SK-N-SH treated with all-trans-retinoic acid at 6 μM for 48 hours (cell line): Measurements from ENCODE around the gene LCN6.
"Not testable (repeated sequence)": the region's sequence is repeated elsewhere in the genome, so short reads cannot be mapped to it uniquely, and the experiment has no call there.

Experiments
- ATAC-seq: fragments of 200-7000 bp; cut with Tn5 transposase; 3 replicates; pipeline ENCODE4 v1.9.1; 2020; ENCODE audit warnings: mild to moderate bottlenecking, moderate library complexity
- ARNTL ChIP-seq: fragments of 450-650 bp; formaldehyde crosslinking; IDR thresholded peaks from 2 replicates; pipeline ENCODE4 v1.5.0; 2020; ENCODE audit warnings: low read depth, mild to moderate bottlenecking, moderate library complexity, borderline replicate concordance
- BACH2 ChIP-seq: fragments of 250-450 bp; sonication (Bioruptor Pico); IDR thresholded peaks from 2 replicates; pipeline ENCODE4 v1.9.0; 2021; ENCODE audit warnings: mild to moderate bottlenecking, borderline replicate concordance
- CREB5 ChIP-seq: fragments of 250-450 bp; sonication (Bioruptor Pico); IDR thresholded peaks from 2 replicates; pipeline ENCODE4 v1.5.1; 2020; ENCODE audit warnings: low read depth, mild to moderate bottlenecking, moderate library complexity
- CSDC2 ChIP-seq: fragments of 250-450 bp; sonication (Bioruptor Pico); IDR thresholded peaks from 2 replicates; pipeline ENCODE4 v1.5.0; 2020; ENCODE audit warnings: mild to moderate bottlenecking, moderate library complexity
- CSRNP3 ChIP-seq: fragments of 250-450 bp; sonication (Bioruptor Pico); IDR thresholded peaks from 2 replicates; pipeline ENCODE4 v1.5.1; 2021; ENCODE audit warnings: mild to moderate bottlenecking, moderate library complexity
- ESRRG ChIP-seq: fragments of 250-450 bp; sonication (Bioruptor Pico); IDR thresholded peaks from 2 replicates; pipeline ENCODE4 v1.6.1; 2021; ENCODE audit warnings: mild to moderate bottlenecking
- GLIS3 ChIP-seq: fragments of 250-450 bp; sonication (Bioruptor Pico); IDR thresholded peaks from 2 replicates; pipeline ENCODE4 v1.5.0; 2020; ENCODE audit warnings: mild to moderate bottlenecking, moderate library complexity
- ISL1 ChIP-seq: fragments of 250-450 bp; sonication (Bioruptor Pico); IDR thresholded peaks from 2 replicates; pipeline ENCODE4 v2.1.2; 2022; ENCODE audit warnings: mild to moderate bottlenecking, moderate library complexity
- OSR1 ChIP-seq: fragments of 250-450 bp; sonication (Bioruptor Pico); IDR thresholded peaks from 2 replicates; pipeline ENCODE4 v1.8.0; 2022; ENCODE audit warnings: moderate library complexity, mild to moderate bottlenecking, inconsistent platforms
- PATZ1 ChIP-seq: fragments of 250-450 bp; sonication (Bioruptor Pico); IDR thresholded peaks from 2 replicates; pipeline ENCODE4 v1.8.0; 2020; ENCODE audit warnings: mild to moderate bottlenecking, moderate library complexity, borderline replicate concordance
- POU6F1 ChIP-seq: fragments of 250-450 bp; sonication (Bioruptor Pico); IDR thresholded peaks from 2 replicates; pipeline ENCODE4 v1.8.0; 2021; ENCODE audit warnings: low read depth, mild to moderate bottlenecking, moderate library complexity, borderline replicate concordance
- PPARA ChIP-seq: fragments of 250-450 bp; sonication (Bioruptor Pico); IDR thresholded peaks from 2 replicates; pipeline ENCODE4 v1.5.0; 2020; ENCODE audit warnings: mild to moderate bottlenecking, borderline replicate concordance
- RARB ChIP-seq: fragments of 250-450 bp; sonication (Bioruptor Pico); IDR thresholded peaks from 2 replicates; pipeline ENCODE4 v1.8.0; 2021; ENCODE audit warnings: mild to moderate bottlenecking, moderate library complexity
- SNAI2 ChIP-seq: fragments of 250-450 bp; sonication (Bioruptor Pico); IDR thresholded peaks from 2 replicates; pipeline ENCODE4 v1.5.0; 2020; ENCODE audit warnings: mild to moderate bottlenecking, moderate library complexity
- TCF4 ChIP-seq: fragments of 250-450 bp; sonication (Bioruptor Pico); IDR thresholded peaks from 2 replicates; pipeline ENCODE4 v1.8.0; 2021; ENCODE audit warnings: mild to moderate bottlenecking, moderate library complexity, borderline replicate concordance
- TOX ChIP-seq: fragments of 250-450 bp; sonication (Bioruptor Pico); IDR thresholded peaks from 2 replicates; pipeline ENCODE4 v1.8.0; 2021; ENCODE audit warnings: mild to moderate bottlenecking, moderate library complexity, borderline replicate concordance
- TSHZ2 ChIP-seq: fragments of 250-450 bp; sonication (Bioruptor Pico); IDR thresholded peaks from 2 replicates; pipeline ENCODE4 v1.5.0; 2020; ENCODE audit warnings: mild to moderate bottlenecking, moderate library complexity
- ZC3H10 ChIP-seq: fragments of 250-450 bp; sonication (Bioruptor Pico); IDR thresholded peaks from 2 replicates; pipeline ENCODE4 v1.5.1; 2021; ENCODE audit warnings: mild to moderate bottlenecking, moderate library complexity
- ZFP3 ChIP-seq: fragments of 250-450 bp; sonication (Bioruptor Pico); IDR thresholded peaks from 2 replicates; pipeline ENCODE4 v1.5.0; 2020; ENCODE audit warnings: mild to moderate bottlenecking, moderate library complexity
- ZFP30 ChIP-seq: fragments of 450-650 bp; formaldehyde crosslinking; IDR thresholded peaks from 2 replicates; pipeline ENCODE4 v1.5.0; 2022; ENCODE audit warnings: mild to moderate bottlenecking, moderate library complexity
- ZNF565 ChIP-seq: fragments of 450-650 bp; formaldehyde crosslinking; conservative IDR thresholded peaks from 2 replicates; pipeline ENCODE4 v1.5.0; 2020; ENCODE audit warnings: low read depth, mild to moderate bottlenecking, moderate library complexity
- ZNF70 ChIP-seq: fragments of 450-650 bp; formaldehyde crosslinking; IDR thresholded peaks from 2 replicates; pipeline ENCODE4 v1.5.0; 2020; ENCODE audit warnings: mild to moderate bottlenecking, moderate library complexity
- ZNF8 ChIP-seq: fragments of 450-650 bp; formaldehyde crosslinking; IDR thresholded peaks from 2 replicates; pipeline ENCODE4 v1.5.0; 2020; ENCODE audit warnings: mild to moderate bottlenecking, moderate library complexity

The LCN6 gene

GRCh38 chr9:136707011-136707410 is 41.3 kb downstream of the LCN6 start:
- no peak for TF ChIP-seq CSDC2 (CRISPR knock-in tag)
- TF ChIP-seq POU6F1 (CRISPR knock-in tag): no peak
- no peak for TF ChIP-seq PATZ1 (CRISPR knock-in tag)
- TF ChIP-seq ZFP30 (CRISPR knock-in tag): no peak
- no peak for TF ChIP-seq ISL1 (CRISPR knock-in tag)
- TF ChIP-seq TSHZ2 (CRISPR knock-in tag): no peak
- no peak for TF ChIP-seq ZNF8 (CRISPR knock-in tag)
- TF ChIP-seq TOX (CRISPR knock-in tag): no peak
- no peak for TF ChIP-seq RARB (CRISPR knock-in tag)
- no peak for TF ChIP-seq ZNF565 (CRISPR knock-in tag)
- TF ChIP-seq ZC3H10: no peak
- no peak for TF ChIP-seq SNAI2 (CRISPR knock-in tag)
- no peak for TF ChIP-seq ZFP3 (CRISPR knock-in tag)
- no peak for TF ChIP-seq CREB5 (CRISPR knock-in tag)
- TF ChIP-seq OSR1: no peak
- ATAC-seq: no peak

- no peak; the same call in 1 of the 3 replicates for ATAC-seq
- TF ChIP-seq POU6F1 (CRISPR knock-in tag) (no peak), RARB (CRISPR knock-in tag) (no peak), SNAI2 (CRISPR knock-in tag) (no peak), TSHZ2 (CRISPR knock-in tag) (no peak), ARNTL (CRISPR knock-in tag) (no peak), ZFP3 (CRISPR knock-in tag) (no peak), BACH2 (CRISPR knock-in tag) (no peak), ESRRG (CRISPR knock-in tag) (no peak), CSDC2 (CRISPR knock-in tag) (no peak), ZNF70 (CRISPR knock-in tag) (no peak), GLIS3 (no peak), TOX (CRISPR knock-in tag) (no peak), OSR1 (no peak), CSRNP3 (CRISPR knock-in tag) (no peak), PPARA (CRISPR knock-in tag) (no peak), TCF4 (no peak), ZNF8 (CRISPR knock-in tag) (no peak), CREB5 (CRISPR knock-in tag) (no peak), ZC3H10 (no peak)
- TF ChIP-seq, all 23 proteins: peak for 0
Measured at GRCh38 chr9:136705564-136705963, 42.8 kb downstream of the LCN6 start.

- not testable (repeated sequence) for ATAC-seq
Measured at GRCh38 chr9:136704741-136705140, 43.6 kb downstream of the LCN6 start.
